Keratinocyte (primary cell): Measurements from ENCODE around the gene CUBN.

ENCODE experiments used
- CTCF ChIP-seq, 3 experiments: IDR thresholded peaks in 1 of 3; conservative IDR thresholded peaks in 1 of 3; optimal IDR thresholded peaks in 1 of 3; 2 replicates in 2 of 3; 3 replicates in 1 of 3; pipeline versions ENCODE3 to v1.5.1; 2011; ENCODE audit warnings: low read length in 3 of 3, mild to moderate bottlenecking in 3 of 3, moderate library complexity in 2 of 3, control low read depth in 1 of 3, inconsistent platforms in 1 of 3; ENCODE audit not compliant: insufficient read depth in 2 of 3; ENCODE audit errors: extremely low read depth in 1 of 3
- EZH2 ChIP-seq: IDR thresholded peaks from one replicate; pipeline ENCODE4 v1.6.1; 2012; ENCODE audit warnings: inconsistent platforms, mild to moderate bottlenecking, low read length, moderate library complexity

- TF ChIP-seq CTCF (optimal IDR thresholded peaks at IDR 0.05 in 1 of 3, IDR thresholded peaks at IDR 0.05 in 1 of 3, conservative IDR thresholded peaks at IDR 0.05 in 1 of 3; ENCODE audit: extremely low read depth in 1 of 3, insufficient read depth in 2 of 3, low read length in 3 of 3) (no peak), EZH2 (no peak)
These were observed 169.1 kb downstream of the CUBN start for GRCh38 chr10:16960551-16960950.
